HepG2 (cell line): ENCODE measurements around the gene SELENOW.

Experiments
- CC2D1A ChIP-seq: sonication (generic); formaldehyde crosslinking; IDR thresholded peaks from 2 replicates; pipeline ENCODE4 v1.8.1; 2023; ENCODE audit warnings: mild to moderate bottlenecking, missing genetic modification reagents
- ELF1 ChIP-seq: sonication (generic); formaldehyde crosslinking; IDR thresholded peaks from 2 replicates; pipeline ENCODE4 v1.4.0; 2020; ENCODE audit warnings: missing genetic modification reagents
- FOSL2 ChIP-seq: sonication (generic); formaldehyde crosslinking; IDR thresholded peaks from 2 replicates; pipeline ENCODE4 v1.4.0; 2020; ENCODE audit warnings: missing genetic modification reagents
- NR2F2 ChIP-seq: IDR thresholded peaks from 2 replicates; pipeline ENCODE4 v1.6.1; 2012; ENCODE audit warnings: low read depth, inconsistent platforms, borderline replicate concordance
- RAD21 ChIP-seq: fragments of 450-650 bp; formaldehyde crosslinking; IDR thresholded peaks from 2 replicates; pipeline ENCODE4 v1.5.0; 2020; ENCODE audit warnings: mild to moderate bottlenecking
- SYNCRIP ChIP-seq: fragments of 200-400 bp; formaldehyde crosslinking; IDR thresholded peaks from 2 replicates; pipeline ENCODE4 v1.6.1; 2018; ENCODE audit warnings: mild to moderate bottlenecking, low read depth, low read length; ENCODE audit not compliant: insufficient read depth
- ZNF3 ChIP-seq: IDR thresholded peaks from 2 replicates; pipeline ENCODE4 v1.7.0; 2017; ENCODE audit warnings: inconsistent platforms
- ZNF564 ChIP-seq: sonication (generic); formaldehyde crosslinking; IDR thresholded peaks from 2 replicates; pipeline ENCODE4 v1.8.1; 2023; ENCODE audit warnings: mild to moderate bottlenecking, missing genetic modification reagents
- TF ChIP-seq, protein P1 (sequence below): sonication (generic); formaldehyde crosslinking; IDR thresholded peaks from 2 replicates; pipeline ENCODE4 v1.5.0; 2020; ENCODE audit warnings: mild to moderate bottlenecking, missing genetic modification reagents, moderate library complexity
- TF ChIP-seq, protein P2 (sequence below): sonication (generic); formaldehyde crosslinking; IDR thresholded peaks from 2 replicates; pipeline ENCODE4 v1.5.1; 2020; ENCODE audit warnings: missing genetic modification reagents, mild to moderate bottlenecking, borderline replicate concordance
- TF ChIP-seq, protein P3 (sequence below), 2 experiments: fragments of 450-650 bp in 1 of 2; sonication (generic) in 1 of 2; formaldehyde crosslinking; IDR thresholded peaks; 2 replicates each; pipeline versions ENCODE4 v1.5.0 to v1.8.0; 2020 to 2022; ENCODE audit warnings: mild to moderate bottlenecking in 1 of 2, missing genetic modification reagents in 1 of 2
- TF ChIP-seq, protein P4 (sequence below): sonication (generic); formaldehyde crosslinking; IDR thresholded peaks from 2 replicates; pipeline ENCODE4 v1.4.0; 2020; ENCODE audit warnings: missing genetic modification reagents

DNA sequence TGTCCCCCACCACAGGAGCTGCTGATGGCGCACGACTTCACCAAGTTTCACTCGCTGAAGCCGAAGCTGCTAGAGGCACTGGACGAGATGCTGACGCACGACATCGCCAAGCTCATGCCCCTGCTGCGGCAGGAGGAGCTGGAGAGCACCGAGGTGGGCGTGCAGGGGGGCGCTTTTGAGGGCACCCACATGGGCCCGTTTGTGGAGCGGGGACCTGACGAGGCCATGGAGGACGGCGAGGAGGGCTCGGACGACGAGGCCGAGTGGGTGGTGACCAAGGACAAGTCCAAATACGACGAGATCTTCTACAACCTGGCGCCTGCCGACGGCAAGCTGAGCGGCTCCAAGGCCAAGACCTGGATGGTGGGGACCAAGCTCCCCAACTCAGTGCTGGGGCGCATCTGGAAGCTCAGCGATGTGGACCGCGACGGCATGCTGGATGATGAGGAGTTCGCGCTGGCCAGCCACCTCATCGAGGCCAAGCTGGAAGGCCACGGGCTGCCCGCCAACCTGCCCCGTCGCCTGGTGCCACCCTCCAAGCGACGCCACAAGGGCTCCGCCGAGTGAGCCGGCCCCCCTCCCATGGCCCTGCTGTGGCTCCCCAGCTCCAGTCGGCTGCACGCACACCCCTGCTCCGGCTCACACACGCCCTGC, 37.5 kb upstream of the SELENOW start:
- TF ChIP-seq, protein P1, sequence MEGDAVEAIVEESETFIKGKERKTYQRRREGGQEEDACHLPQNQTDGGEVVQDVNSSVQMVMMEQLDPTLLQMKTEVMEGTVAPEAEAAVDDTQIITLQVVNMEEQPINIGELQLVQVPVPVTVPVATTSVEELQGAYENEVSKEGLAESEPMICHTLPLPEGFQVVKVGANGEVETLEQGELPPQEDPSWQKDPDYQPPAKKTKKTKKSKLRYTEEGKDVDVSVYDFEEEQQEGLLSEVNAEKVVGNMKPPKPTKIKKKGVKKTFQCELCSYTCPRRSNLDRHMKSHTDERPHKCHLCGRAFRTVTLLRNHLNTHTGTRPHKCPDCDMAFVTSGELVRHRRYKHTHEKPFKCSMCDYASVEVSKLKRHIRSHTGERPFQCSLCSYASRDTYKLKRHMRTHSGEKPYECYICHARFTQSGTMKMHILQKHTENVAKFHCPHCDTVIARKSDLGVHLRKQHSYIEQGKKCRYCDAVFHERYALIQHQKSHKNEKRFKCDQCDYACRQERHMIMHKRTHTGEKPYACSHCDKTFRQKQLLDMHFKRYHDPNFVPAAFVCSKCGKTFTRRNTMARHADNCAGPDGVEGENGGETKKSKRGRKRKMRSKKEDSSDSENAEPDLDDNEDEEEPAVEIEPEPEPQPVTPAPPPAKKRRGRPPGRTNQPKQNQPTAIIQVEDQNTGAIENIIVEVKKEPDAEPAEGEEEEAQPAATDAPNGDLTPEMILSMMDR, result no peak
- TF ChIP-seq SYNCRIP (no peak), CC2D1A (CRISPR knock-in tag) (no peak), ZNF3 (no peak), NR2F2 (no peak), RAD21 (CRISPR knock-in tag) (no peak), ZNF564 (CRISPR knock-in tag) (no peak), ELF1 (CRISPR knock-in tag) (no peak), FOSL2 (CRISPR knock-in tag) (no peak)
- TF ChIP-seq, protein P2, sequence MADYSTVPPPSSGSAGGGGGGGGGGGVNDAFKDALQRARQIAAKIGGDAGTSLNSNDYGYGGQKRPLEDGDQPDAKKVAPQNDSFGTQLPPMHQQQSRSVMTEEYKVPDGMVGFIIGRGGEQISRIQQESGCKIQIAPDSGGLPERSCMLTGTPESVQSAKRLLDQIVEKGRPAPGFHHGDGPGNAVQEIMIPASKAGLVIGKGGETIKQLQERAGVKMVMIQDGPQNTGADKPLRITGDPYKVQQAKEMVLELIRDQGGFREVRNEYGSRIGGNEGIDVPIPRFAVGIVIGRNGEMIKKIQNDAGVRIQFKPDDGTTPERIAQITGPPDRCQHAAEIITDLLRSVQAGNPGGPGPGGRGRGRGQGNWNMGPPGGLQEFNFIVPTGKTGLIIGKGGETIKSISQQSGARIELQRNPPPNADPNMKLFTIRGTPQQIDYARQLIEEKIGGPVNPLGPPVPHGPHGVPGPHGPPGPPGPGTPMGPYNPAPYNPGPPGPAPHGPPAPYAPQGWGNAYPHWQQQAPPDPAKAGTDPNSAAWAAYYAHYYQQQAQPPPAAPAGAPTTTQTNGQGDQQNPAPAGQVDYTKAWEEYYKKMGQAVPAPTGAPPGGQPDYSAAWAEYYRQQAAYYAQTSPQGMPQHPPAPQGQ (CRISPR knock-in tag), result no peak
- TF ChIP-seq, protein P3, sequence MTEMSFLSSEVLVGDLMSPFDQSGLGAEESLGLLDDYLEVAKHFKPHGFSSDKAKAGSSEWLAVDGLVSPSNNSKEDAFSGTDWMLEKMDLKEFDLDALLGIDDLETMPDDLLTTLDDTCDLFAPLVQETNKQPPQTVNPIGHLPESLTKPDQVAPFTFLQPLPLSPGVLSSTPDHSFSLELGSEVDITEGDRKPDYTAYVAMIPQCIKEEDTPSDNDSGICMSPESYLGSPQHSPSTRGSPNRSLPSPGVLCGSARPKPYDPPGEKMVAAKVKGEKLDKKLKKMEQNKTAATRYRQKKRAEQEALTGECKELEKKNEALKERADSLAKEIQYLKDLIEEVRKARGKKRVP (CRISPR knock-in tag; IDR thresholded peaks at IDR 0.05), result no peak
- TF ChIP-seq, protein P4, sequence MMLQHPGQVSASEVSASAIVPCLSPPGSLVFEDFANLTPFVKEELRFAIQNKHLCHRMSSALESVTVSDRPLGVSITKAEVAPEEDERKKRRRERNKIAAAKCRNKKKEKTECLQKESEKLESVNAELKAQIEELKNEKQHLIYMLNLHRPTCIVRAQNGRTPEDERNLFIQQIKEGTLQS (CRISPR knock-in tag), result no peak
